Gastrocnemius medialis (tissue), 4 donors: ENCODE results near the gene MTCH2.

Experiments
- CTCF ChIP-seq, 5 experiments: fragments of 450-650 bp in 3 of 5; fragments of 200-600 bp in 2 of 5; sonication (generic) in 2 of 5; IDR thresholded peaks in 4 of 5; conservative IDR thresholded peaks in 1 of 5; 1 replicate in 4 of 5; 2 replicates in 1 of 5; pipeline ENCODE4 v1.5.1; 2016 to 2019; ENCODE audit warnings: antibody characterized with exemption in 5 of 5, mild to moderate bottlenecking in 3 of 5, moderate library complexity in 3 of 5
- POLR2A ChIP-seq, 2 donors: fragments of 450-650 bp; IDR thresholded peaks; one replicate each; pipeline ENCODE4 v1.6.1; 2017; ENCODE audit warnings: antibody characterized with exemption in 2 of 2, mild to moderate bottlenecking in 2 of 2, moderate library complexity in 2 of 2

- no peak for TF ChIP-seq CTCF (IDR thresholded peaks at IDR 0.05 in 4 of 5, conservative IDR thresholded peaks at IDR 0.05 in 1 of 5)
- TF ChIP-seq POLR2A (IDR thresholded peaks at IDR 0.05), result no peak
These were observed 32.7 kb downstream of the MTCH2 start for GRCh38 chr11:47609675-47610074.
